Vagina (tissue), 2 donors: ENCODE data around the gene YEATS4.

Experiments
- CTCF ChIP-seq, 3 experiments: fragments of 450-650 bp in 2 of 3; fragments of 200-600 bp in 1 of 3; sonication (generic) in 1 of 3; IDR thresholded peaks; one replicate each; pipeline ENCODE4 v1.5.1; 2017 to 2019; ENCODE audit warnings: antibody characterized with exemption in 3 of 3, mild to moderate bottlenecking in 2 of 3, moderate library complexity in 2 of 3
- POLR2A ChIP-seq, 2 donors: fragments of 450-650 bp; IDR thresholded peaks; one replicate each; pipeline ENCODE4 v1.6.1; 2017; ENCODE audit warnings: antibody characterized with exemption in 2 of 2, mild to moderate bottlenecking in 2 of 2, moderate library complexity in 2 of 2
- POLR2AphosphoS5 ChIP-seq, 2 donors: sonication (generic); formaldehyde crosslinking; IDR thresholded peaks; one replicate each; pipeline ENCODE4 v1.9.0; 2017; ENCODE audit warnings: antibody characterized with exemption in 2 of 2, mild to moderate bottlenecking in 2 of 2, low read depth in 1 of 2; ENCODE audit not compliant: insufficient read depth in 1 of 2

- TF ChIP-seq POLR2A (IDR thresholded peaks at IDR 0.05) (no peak), POLR2AphosphoS5 (IDR thresholded peaks at IDR 0.05; ENCODE audit: insufficient read depth in 1 of 2, low read depth in 1 of 2) (no peak), CTCF (IDR thresholded peaks at IDR 0.05) (no peak)
These were observed 28.0 kb upstream of the YEATS4 start for GRCh38 chr12:69331519-69331908.
